ENCODE data around the gene EFNA4.

EFNA4 gene

GRCh38 chr1:155022136-155022926 is 41.2 kb upstream of the EFNA4 start:
- Histone ChIP-seq H3K36me3 (no peaks in the 10 kb centered on the region), H3K27me3 (no peaks in the 10 kb centered on the region), H3K9me3 (no peaks in the 10 kb centered on the region), H3K4me1 (peaks cover 0 to 13% (median 9%) of the 10 kb centered on the region in 4 donors), H3K4me3 (no peak overlapping the region), H3K27ac (no peak overlapping the region)
- no peak for TF ChIP-seq CTCF (IDR thresholded peaks at IDR 0.05)
- intact Hi-C loops (cut with DNase I; ENCODE audit: low total_unique reads) = no loop called here
- DNase-seq = no peak

GRCh38 chr1:155022927-155023236 is 40.7 kb upstream of the EFNA4 start:
- Histone ChIP-seq H3K36me3 (no peaks in the 10 kb centered on the region), H3K4me3 (no peak overlapping the region), H3K4me1 (peaks cover 0 to 7% (median 4%) of the 10 kb centered on the region in 4 donors), H3K27me3 (no peaks in the 10 kb centered on the region), H3K9me3 (no peaks in the 10 kb centered on the region), H3K27ac (no peak overlapping the region)
- TF ChIP-seq CTCF (IDR thresholded peaks at IDR 0.05) = no peak
- intact Hi-C loops (cut with DNase I; ENCODE audit: low total_unique reads) = no loop called here
- DNase-seq = no peak

GRCh38 chr1:155023627-155024026 is 39.9 kb upstream of the EFNA4 start:
- Histone ChIP-seq H3K27me3 (no peaks in the 10 kb centered on the region), H3K27ac (no peak overlapping the region), H3K9me3 (no peaks in the 10 kb centered on the region), H3K36me3 (no peaks in the 10 kb centered on the region), H3K4me3 (no peak overlapping the region), H3K4me1 (no peaks in the 10 kb centered on the region)
- intact Hi-C loops (cut with DNase I; ENCODE audit: low total_unique reads) = no loop called here
- no peak for DNase-seq
- TF ChIP-seq CTCF (IDR thresholded peaks at IDR 0.05) = no peak

GRCh38 chr1:155024315-155024714 is 39.2 kb upstream of the EFNA4 start:
- DNase-seq = no peak
- no peak for TF ChIP-seq CTCF (IDR thresholded peaks at IDR 0.05)
- Histone ChIP-seq H3K4me1 (no peaks in the 10 kb centered on the region), H3K9me3 (no peaks in the 10 kb centered on the region), H3K27ac (no peak overlapping the region), H3K36me3 (no peaks in the 10 kb centered on the region), H3K27me3 (no peaks in the 10 kb centered on the region), H3K4me3 (no peak overlapping the region)
- intact Hi-C loops (cut with DNase I; ENCODE audit: low total_unique reads) = no loop called here

GRCh38 chr1:155026154-155026553 is 37.4 kb upstream of the EFNA4 start:
- no peaks in the 10 kb centered on the region for H3K27me3 ChIP-seq
- H3K4me1 ChIP-seq = no peaks in the 10 kb centered on the region
- no peaks in the 10 kb centered on the region for H3K36me3 ChIP-seq
- H3K9me3 ChIP-seq = no peaks in the 10 kb centered on the region
- no peak for TF ChIP-seq CTCF (IDR thresholded peaks at IDR 0.05)
- intact Hi-C loops (cut with DNase I; ENCODE audit: low total_unique reads) = no loop called here
- H3K4me3 ChIP-seq = no peak overlapping the region
- no peak for DNase-seq
- no peak overlapping the region for H3K27ac ChIP-seq

GRCh38 chr1:155026588-155026987 is 37.0 kb upstream of the EFNA4 start:
- intact Hi-C loops (cut with DNase I; ENCODE audit: low total_unique reads) = no loop called here
- Histone ChIP-seq H3K4me1 (no peaks in the 10 kb centered on the region), H3K27ac (no peak overlapping the region), H3K4me3 (no peak overlapping the region), H3K9me3 (no peaks in the 10 kb centered on the region), H3K36me3 (no peaks in the 10 kb centered on the region), H3K27me3 (no peaks in the 10 kb centered on the region)
- no peak for TF ChIP-seq CTCF (IDR thresholded peaks at IDR 0.05)
- DNase-seq = no peak

All from tibial artery (tissue), 4 donors.